Mononuclear cell (primary cell): ENCODE measurements around the gene MBTPS1. TPM values are rescaled to one million over a fixed set of nuclear protein-coding genes. Genes with fewer than 3 reads are reported as not detected.

Experiments used
- H3K27me3 ChIP-seq: 2 replicates; pipeline ENCODE4 v1.6.0; 2011; ENCODE audit warnings: low read length, control low read depth; ENCODE audit not compliant: insufficient read depth
- H3K4me1 ChIP-seq: 2 replicates; pipeline ENCODE4 v1.5.1; 2011; ENCODE audit warnings: mild to moderate bottlenecking, low read length, control low read depth; ENCODE audit not compliant: insufficient read depth
- H3K4me3 ChIP-seq: 2 replicates; pipeline ENCODE4 v1.5.1; 2011; ENCODE audit warnings: mild to moderate bottlenecking, low read length, moderate library complexity
- H3K9me3 ChIP-seq: 2 replicates; pipeline ENCODE4 v1.5.1; 2011; ENCODE audit warnings: low read depth, mild to moderate bottlenecking, control low read depth, low read length
- total RNA-seq: library from RNA; depleted of rRNA; stranded (reverse); fragments of >200 nt; gene quantifications from one replicate; pipeline ENCODE4 v1.2.3, GENCODE V29; 2012

MBTPS1 gene
- total RNA-seq, 1 donor, result 89.3 TPM

- peaks cover 9% of the 10 kb centered on the region for H3K4me1 ChIP-seq
- H3K9me3 ChIP-seq, result no peaks in the 10 kb centered on the region
- peaks cover 4% of the 10 kb centered on the region for H3K27me3 ChIP-seq
- H3K4me3 ChIP-seq, result no peak overlapping the region
Observed at GRCh38 chr16:84143081-84143480, 26.3 kb upstream of the MBTPS1 start.

GRCh38 chr16:84141143-84141670 is 24.5 kb upstream of the MBTPS1 start:
- no peaks in the 10 kb centered on the region for H3K27me3 ChIP-seq
- H3K4me1 ChIP-seq, result peaks cover 9% of the 10 kb centered on the region
- H3K9me3 ChIP-seq, result no peaks in the 10 kb centered on the region
- H3K4me3 ChIP-seq, result no peak overlapping the region

DNA sequence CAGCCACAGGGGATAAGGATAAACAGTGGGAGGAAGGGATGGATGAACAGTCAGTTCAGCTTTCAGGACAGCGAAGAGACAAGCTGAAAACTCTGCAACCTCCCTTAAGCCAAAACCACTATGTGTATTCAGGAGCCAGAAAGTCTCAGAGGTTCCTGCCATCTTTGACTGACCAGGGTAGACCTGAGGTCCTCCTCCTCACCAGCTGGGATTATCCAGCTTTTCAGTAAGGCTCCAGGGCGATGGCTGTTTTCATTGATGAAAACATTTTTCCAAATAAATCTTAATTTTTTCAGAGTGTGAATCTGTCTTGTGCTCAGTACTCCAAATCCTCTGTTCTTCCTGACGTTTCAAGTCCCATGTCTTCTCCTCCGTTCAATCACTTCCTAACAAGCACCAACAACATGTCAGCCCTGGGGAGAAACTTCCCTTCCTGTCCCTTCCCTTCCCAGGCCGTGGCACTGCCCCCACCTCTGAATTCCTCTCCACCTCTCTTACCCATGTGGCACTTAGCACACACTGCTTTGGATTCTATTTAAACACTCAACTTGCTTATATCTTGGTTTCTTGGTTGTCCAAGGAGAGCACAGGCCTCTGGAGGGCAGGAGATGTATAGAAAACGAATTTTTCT is 23.0 kb upstream of the MBTPS1 start:
- Histone ChIP-seq H3K4me1 (peaks cover 5% of the 10 kb centered on the region), H3K9me3 (no peaks in the 10 kb centered on the region), H3K27me3 (no peaks in the 10 kb centered on the region), H3K4me3 (no peak overlapping the region)

- peaks cover 2% of the 10 kb centered on the region for H3K4me1 ChIP-seq
- H3K9me3 ChIP-seq, result no peaks in the 10 kb centered on the region
- no peak overlapping the region for H3K4me3 ChIP-seq
- H3K27me3 ChIP-seq, result no peaks in the 10 kb centered on the region
Observed at GRCh38 chr16:84138824-84139627, 22.3 kb upstream of the MBTPS1 start.

DNA sequence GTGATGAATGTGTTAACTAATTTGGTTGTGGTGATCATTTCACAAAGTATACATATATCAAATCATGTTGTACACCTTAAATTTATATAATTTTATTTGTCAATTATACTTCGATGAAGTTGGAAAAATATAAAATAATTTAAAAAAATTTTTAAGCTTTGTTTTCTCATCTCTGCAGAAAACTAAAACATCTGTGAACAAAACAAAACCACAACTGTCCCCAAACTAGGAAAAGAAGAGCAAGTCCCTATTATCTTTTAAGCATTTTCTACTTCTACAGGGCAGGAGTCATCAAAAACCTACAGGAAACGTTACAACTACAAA is 21.7 kb upstream of the MBTPS1 start:
- Histone ChIP-seq H3K27me3 (no peaks in the 10 kb centered on the region), H3K4me1 (no peaks in the 10 kb centered on the region), H3K9me3 (no peaks in the 10 kb centered on the region), H3K4me3 (no peak overlapping the region)

DNA sequence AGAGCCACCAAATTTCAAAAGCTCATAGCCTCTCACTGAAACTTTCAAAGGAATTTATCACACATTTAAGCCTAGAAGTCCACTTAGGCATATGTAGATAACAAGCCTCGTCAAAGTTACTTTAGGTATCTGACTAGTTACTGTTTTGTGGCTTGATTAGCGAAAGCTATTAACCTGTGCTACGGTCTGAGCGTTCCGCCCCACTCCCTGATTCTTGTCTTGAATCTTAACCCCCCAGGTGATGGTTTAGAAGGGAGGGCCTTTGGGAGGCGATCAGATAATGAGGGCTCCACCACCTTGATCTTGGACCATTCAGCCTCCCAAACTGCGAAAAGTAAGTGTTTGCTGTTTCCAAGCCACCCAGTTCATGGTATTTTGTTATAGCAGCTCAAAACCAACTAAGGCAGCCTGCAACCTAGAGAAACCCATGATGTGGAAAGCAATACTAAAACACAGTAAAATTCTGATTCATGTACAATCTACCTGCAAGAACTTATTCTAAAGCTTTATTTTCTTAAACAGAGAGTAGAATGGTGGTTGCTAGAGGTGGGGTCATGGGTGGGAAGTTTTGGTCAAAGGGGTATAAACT is 21.1 kb upstream of the MBTPS1 start:
- Histone ChIP-seq H3K9me3 (no peaks in the 10 kb centered on the region), H3K4me1 (no peaks in the 10 kb centered on the region), H3K4me3 (no peak overlapping the region), H3K27me3 (no peaks in the 10 kb centered on the region)

- no peaks in the 10 kb centered on the region for H3K27me3 ChIP-seq
- H3K4me3 ChIP-seq, result no peak overlapping the region
- H3K9me3 ChIP-seq, result no peaks in the 10 kb centered on the region
- no peaks in the 10 kb centered on the region for H3K4me1 ChIP-seq
Observed at GRCh38 chr16:84137287-84137686, 20.5 kb upstream of the MBTPS1 start.

DNA sequence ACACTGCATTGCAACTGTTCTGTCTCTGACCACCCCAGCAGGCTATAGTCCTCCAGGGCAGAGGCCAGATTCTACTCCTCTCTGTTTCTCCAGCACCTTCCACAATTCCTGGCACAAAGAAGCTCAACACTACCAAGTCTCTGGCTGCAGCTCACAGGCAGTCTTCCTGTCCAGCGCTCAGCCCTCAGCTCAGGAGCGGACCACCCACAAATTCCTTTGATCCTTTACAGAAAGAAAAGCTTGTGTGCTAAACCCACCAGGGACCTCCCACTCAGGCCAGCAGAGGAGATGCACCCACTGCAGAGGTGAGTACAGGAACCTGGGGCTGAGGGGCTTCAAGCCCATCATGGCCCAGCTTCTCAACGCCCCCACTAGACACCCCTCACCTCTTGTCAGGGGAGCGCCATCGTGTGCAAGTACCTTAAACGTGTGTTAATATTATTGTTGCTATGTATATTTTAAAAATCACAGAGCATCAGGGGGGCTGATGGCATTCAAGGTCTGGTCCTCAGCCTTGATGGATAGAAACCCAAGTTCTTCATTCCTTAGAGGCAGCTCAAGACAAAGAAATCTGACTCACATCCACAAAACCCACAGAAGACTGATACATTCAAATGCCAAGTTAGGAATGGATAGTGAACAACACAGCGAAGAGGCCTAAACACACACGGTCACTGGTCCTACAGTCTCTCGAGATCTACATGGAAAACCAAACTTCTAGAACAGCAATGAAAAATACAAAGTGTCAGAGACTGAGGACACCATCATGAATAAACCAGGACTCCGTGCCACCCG is 19.8 kb upstream of the MBTPS1 start:
- H3K27me3 ChIP-seq, result no peaks in the 10 kb centered on the region
- no peaks in the 10 kb centered on the region for H3K4me1 ChIP-seq
- no peak overlapping the region for H3K4me3 ChIP-seq
- no peaks in the 10 kb centered on the region for H3K9me3 ChIP-seq

DNA sequence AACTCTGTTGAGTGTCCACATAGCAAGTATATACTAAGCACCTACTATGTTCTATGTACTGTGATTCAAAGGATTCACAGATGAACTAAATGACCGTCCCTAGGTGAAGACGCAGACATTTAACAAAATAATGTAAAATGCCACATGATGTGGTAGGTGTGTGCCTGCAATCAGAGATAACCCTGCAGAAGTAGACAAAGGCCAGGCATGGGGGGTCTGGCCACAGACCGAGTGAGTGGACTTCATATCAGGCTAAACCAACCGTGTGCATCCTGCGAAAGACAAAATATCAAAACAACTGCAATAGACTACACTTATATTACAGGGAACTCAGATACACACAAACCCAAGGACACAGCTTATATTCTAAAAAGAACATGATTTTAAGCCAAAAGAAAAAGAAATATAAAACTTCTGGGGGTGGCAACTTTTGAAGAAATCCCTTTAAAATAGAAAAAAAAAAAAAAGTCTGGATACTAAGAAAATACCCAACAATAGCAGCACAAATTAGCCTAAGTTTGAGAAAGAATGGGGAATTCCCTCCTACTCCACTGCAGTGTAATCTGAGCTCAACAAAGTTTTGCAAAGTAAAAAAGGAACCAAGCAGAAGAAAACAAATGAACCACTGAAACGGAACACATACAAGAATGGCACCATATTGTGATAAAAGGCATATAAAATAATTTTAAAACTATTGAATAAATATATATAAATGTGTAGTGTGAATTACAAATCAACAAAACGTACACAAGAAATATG is 16.0 kb upstream of the MBTPS1 start:
- H3K4me3 ChIP-seq, result no peak overlapping the region
- no peaks in the 10 kb centered on the region for H3K4me1 ChIP-seq
- H3K9me3 ChIP-seq, result no peaks in the 10 kb centered on the region
- H3K27me3 ChIP-seq, result no peaks in the 10 kb centered on the region

DNA sequence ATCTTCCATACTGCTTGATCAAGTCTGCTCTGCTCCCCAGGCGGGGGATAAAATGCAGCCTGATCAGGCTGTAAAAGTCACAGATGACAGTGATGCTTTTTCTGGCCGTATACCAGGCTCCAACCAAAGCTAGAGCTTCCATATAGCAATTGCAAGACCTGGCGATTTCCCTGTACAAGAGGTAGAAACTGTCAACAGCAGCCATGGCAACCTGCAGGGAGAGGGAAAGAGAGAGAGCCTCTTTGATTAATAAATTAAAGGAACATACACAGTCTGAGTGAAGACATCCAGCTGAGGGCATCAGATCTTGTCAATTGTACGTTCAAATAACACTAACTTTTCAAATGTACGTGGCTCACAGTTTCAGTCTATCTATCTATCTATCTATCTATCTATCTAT is 14.4 kb upstream of the MBTPS1 start:
- Histone ChIP-seq H3K27me3 (no peaks in the 10 kb centered on the region), H3K9me3 (no peaks in the 10 kb centered on the region), H3K4me1 (no peaks in the 10 kb centered on the region), H3K4me3 (no peak overlapping the region)

DNA sequence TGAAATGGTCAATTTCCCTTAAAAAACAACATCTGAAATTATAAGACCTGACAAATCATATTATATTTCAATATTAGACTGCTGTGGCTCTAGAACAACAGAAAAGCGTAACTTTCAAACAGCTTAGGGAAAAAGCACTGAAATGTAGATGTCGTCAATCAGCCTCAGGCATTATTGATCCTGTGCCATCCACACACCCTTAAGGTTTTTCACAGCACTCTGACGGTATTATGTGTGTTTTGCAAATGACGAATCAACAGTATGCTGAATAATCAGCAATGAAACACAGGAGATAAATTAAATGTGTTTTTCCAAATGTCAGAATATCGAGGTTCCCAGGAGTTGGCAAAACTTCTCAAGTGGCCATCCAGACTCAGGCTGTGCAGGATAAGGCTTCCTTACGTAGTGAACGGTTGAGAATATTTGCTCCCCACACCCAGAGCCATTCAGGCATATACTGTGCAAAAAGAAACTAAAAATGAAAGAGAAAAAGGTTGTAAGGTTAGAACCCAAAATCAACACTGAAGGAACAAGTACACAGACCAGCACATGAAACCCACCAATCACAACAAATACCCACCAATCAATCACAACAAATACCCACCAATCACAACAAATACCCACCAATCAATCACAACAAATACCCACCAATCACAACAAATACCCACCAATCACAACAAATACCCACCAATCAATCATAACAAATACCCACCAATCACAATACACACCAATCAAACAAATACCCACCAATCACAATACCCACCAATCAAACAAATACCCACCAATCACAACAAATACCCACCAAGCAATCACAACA is 7.7 kb upstream of the MBTPS1 start:
- no peak overlapping the region for H3K4me3 ChIP-seq
- no peaks in the 10 kb centered on the region for H3K27me3 ChIP-seq
- no peaks in the 10 kb centered on the region for H3K4me1 ChIP-seq
- no peaks in the 10 kb centered on the region for H3K9me3 ChIP-seq

DNA sequence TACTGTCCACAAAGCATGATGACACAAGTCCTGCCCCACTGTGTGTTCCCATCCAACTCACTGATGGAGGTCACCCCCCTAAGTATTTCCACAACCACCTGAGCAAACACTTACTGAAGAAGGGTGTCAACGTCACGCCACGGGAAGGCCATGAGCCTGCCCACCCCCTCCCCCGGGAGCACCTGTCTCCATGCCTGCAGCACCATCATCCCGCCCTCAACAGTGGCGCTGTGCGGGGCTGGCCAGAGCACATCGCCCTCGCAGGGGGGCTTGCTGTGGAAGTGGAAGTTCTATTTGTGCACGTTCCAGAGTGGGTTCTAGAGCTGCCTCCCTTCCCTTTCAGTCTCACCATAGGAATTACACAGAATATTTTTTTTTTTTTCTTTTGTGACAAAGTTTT is 4.3 kb upstream of the MBTPS1 start:
- Histone ChIP-seq H3K9me3 (no peaks in the 10 kb centered on the region), H3K4me1 (peaks cover 12% of the 10 kb centered on the region), H3K4me3 (no peak overlapping the region), H3K27me3 (no peaks in the 10 kb centered on the region)

- Histone ChIP-seq H3K27me3 (no peaks in the 10 kb centered on the region), H3K4me1 (peaks cover 22% of the 10 kb centered on the region), H3K9me3 (no peaks in the 10 kb centered on the region), H3K4me3 (no peak overlapping the region)
Observed at GRCh38 chr16:84120023-84120422, 3.3 kb upstream of the MBTPS1 start.

GRCh38 chr16:84119368-84119767 is 2.6 kb upstream of the MBTPS1 start:
- H3K27me3 ChIP-seq, result no peaks in the 10 kb centered on the region
- peaks cover 28% of the 10 kb centered on the region for H3K4me1 ChIP-seq
- no peaks in the 10 kb centered on the region for H3K9me3 ChIP-seq
- H3K4me3 ChIP-seq, result no peak overlapping the region
